GM13977 (cell line): ENCODE results near the gene KRT7.

Source experiments
- DNase-seq: peaks from one replicate; pipeline ENCODE4 v3.0.0; 2012; ENCODE audit warnings: low spot score
- CTCF ChIP-seq: IDR thresholded peaks from 2 replicates; pipeline ENCODE4 v1.5.1; 2012; ENCODE audit warnings: mild to moderate bottlenecking, control low read depth; ENCODE audit not compliant: insufficient read depth; ENCODE audit errors: extremely low read depth, missing control alignments
- in situ Hi-C: fragments of 300-500 bp; cut with MboI; formaldehyde crosslinking; loops from one replicate; pipeline ENCODE4 v1.12.0; 2022; ENCODE audit warnings: low sequenced_read_pairs, low pct_unique_long_range_greater_than_20kb, mixed read lengths, inconsistent platforms; ENCODE audit not compliant: unreplicated experiment

KRT7 gene

GRCh38 chr12:52262286-52262685 is 29.2 kb downstream of the KRT7 start:
- peak; percentile 6 for DNase-seq
- TF ChIP-seq CTCF = no peak
- in situ Hi-C loops = no loop called here

- no peak for DNase-seq
- TF ChIP-seq CTCF = no peak
- in situ Hi-C loops = no loop called here
Observed at GRCh38 chr12:52263761-52264434, 30.9 kb downstream of the KRT7 start.

- no peak for TF ChIP-seq CTCF
- in situ Hi-C loops = no loop called here
Observed at GRCh38 chr12:52264435-52264825, 31.4 kb downstream of the KRT7 start.

GRCh38 chr12:52266514-52266913 is 33.5 kb downstream of the KRT7 start:
- in situ Hi-C loops = no loop called here
- DNase-seq = no peak
- no peak for TF ChIP-seq CTCF

More at GRCh38 chr12:52264435-52264825, 31.4 kb downstream of the KRT7 start:
- no peak for DNase-seq

- in situ Hi-C loops = no loop called here
- no peak for TF ChIP-seq CTCF
- no peak for DNase-seq
Observed at GRCh38 chr12:52267266-52267665, 34.2 kb downstream of the KRT7 start.

GRCh38 chr12:52267699-52268098 is 34.7 kb downstream of the KRT7 start:
- in situ Hi-C loops = no loop called here
- TF ChIP-seq CTCF = no peak

GRCh38 chr12:52268212-52268611 is 35.2 kb downstream of the KRT7 start:
- TF ChIP-seq CTCF = no peak
- no peak for DNase-seq
- in situ Hi-C loops = no loop called here

More at GRCh38 chr12:52267699-52268098, 34.7 kb downstream of the KRT7 start:
- no peak for DNase-seq
